T-helper 2 cell treated with Interferon-gamma antibody and Interleukin-4, amounts not matched to agents 5 μg/mL and 100 μg/mL, for 36 hours (primary cell): ENCODE results near the gene LNX2.
A peak's percentile ranks its signal among the peaks of the same experiment; 100 is the strongest.

Source experiments
- DNase-seq: peaks from one replicate; pipeline ENCODE4 v3.0.0; 2021; ENCODE audit warnings: low spot score
- H3K27ac Mint-ChIP-seq: one replicate; pipeline ENCODE4 v1.8.0; 2021; ENCODE audit warnings: mild to moderate bottlenecking, mixed read lengths
- H3K27me3 Mint-ChIP-seq: one replicate; pipeline ENCODE4 v1.8.0; 2021; ENCODE audit warnings: low read depth, mixed read lengths
- H3K36me3 Mint-ChIP-seq: one replicate; pipeline ENCODE4 v1.8.0; 2021; ENCODE audit warnings: low read depth, mixed read lengths
- H3K4me1 Mint-ChIP-seq: one replicate; pipeline ENCODE4 v1.8.0; 2021; ENCODE audit warnings: low read depth, mixed read lengths
- H3K4me3 Mint-ChIP-seq: one replicate; pipeline ENCODE4 v1.8.0; 2022; ENCODE audit warnings: mild to moderate bottlenecking, moderate library complexity, mixed read lengths
- H3K9me3 Mint-ChIP-seq: one replicate; pipeline ENCODE4 v1.8.0; 2021; ENCODE audit warnings: mixed read lengths

Gene LNX2

DNA sequence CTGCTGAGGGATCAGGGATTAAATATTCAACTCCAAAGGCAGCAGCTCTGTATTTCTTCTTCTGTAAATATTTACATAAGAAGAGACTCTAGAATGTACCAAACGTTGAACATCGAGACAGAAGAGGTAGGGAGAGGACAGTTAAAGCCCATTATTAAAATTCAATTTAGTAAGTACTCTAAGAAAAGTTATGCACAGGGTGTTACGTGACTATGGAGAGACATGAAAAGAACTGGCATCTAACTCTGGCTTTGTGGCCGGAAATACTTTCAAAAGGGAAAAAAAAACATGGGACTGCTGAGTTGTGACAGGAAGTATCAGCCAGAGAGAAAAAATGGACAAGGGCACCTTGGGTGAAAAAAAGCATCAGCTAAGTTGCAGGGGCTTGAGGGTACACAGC is 36.7 kb downstream of the LNX2 start:
- peak overlapping the region; percentile 31 for H3K4me3 Mint-ChIP-seq
- H3K36me3 Mint-ChIP-seq, result peaks cover 10% of the 10 kb centered on the region
- H3K27ac Mint-ChIP-seq, result peak overlapping the region; percentile 38
- DNase-seq, result no peak
- no peaks in the 10 kb centered on the region for H3K9me3 Mint-ChIP-seq
- peaks cover 22% of the 10 kb centered on the region for H3K4me1 Mint-ChIP-seq
- no peaks in the 10 kb centered on the region for H3K27me3 Mint-ChIP-seq

GRCh38 chr13:27578121-27579030 is 42.0 kb downstream of the LNX2 start:
- DNase-seq, result no peak
- Mint-ChIP-seq H3K4me1 (peaks cover 10% of the 10 kb centered on the region), H3K27me3 (no peaks in the 10 kb centered on the region), H3K9me3 (no peaks in the 10 kb centered on the region), H3K36me3 (peaks cover 31% of the 10 kb centered on the region), H3K4me3 (no peak overlapping the region), H3K27ac (no peak overlapping the region)

GRCh38 chr13:27574661-27575060 is 45.7 kb downstream of the LNX2 start:
- Mint-ChIP-seq H3K9me3 (no peaks in the 10 kb centered on the region), H3K4me3 (no peak overlapping the region), H3K27ac (no peak overlapping the region), H3K36me3 (peaks cover 26% of the 10 kb centered on the region), H3K4me1 (peaks cover 15% of the 10 kb centered on the region), H3K27me3 (no peaks in the 10 kb centered on the region)
- DNase-seq, result no peak

DNA sequence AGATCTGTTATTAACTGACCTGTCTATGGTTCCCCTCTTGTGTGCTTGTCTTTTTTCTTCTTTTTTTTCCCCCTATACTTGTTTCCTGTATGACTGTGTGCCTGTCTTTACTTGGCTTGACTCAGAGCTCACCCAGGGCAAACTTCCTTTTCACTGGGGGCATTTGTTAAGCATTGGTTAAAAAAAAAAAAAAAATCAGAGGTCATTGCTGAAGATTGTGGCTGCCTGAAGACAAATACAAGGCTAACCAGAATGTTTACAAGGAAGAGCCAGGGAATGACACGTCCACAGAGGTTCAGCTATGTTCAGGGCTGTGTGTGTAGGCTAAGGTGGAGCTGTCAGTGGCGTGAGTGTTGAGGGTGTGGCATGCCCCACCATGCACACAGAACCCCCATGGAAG is 47.1 kb downstream of the LNX2 start:
- no peaks in the 10 kb centered on the region for H3K9me3 Mint-ChIP-seq
- no peak for DNase-seq
- H3K4me3 Mint-ChIP-seq, result no peak overlapping the region
- H3K27ac Mint-ChIP-seq, result no peak overlapping the region
- H3K27me3 Mint-ChIP-seq, result no peaks in the 10 kb centered on the region
- H3K4me1 Mint-ChIP-seq, result peaks cover 17% of the 10 kb centered on the region
- peaks cover 26% of the 10 kb centered on the region for H3K36me3 Mint-ChIP-seq

- H3K9me3 Mint-ChIP-seq, result no peaks in the 10 kb centered on the region
Measured at GRCh38 chr13:27572234-27572901, 48.0 kb downstream of the LNX2 start.

GRCh38 chr13:27570906-27571305 is 49.4 kb downstream of the LNX2 start:
- no peak overlapping the region for H3K27ac Mint-ChIP-seq
- DNase-seq, result no peak
- H3K27me3 Mint-ChIP-seq, result no peaks in the 10 kb centered on the region
- no peaks in the 10 kb centered on the region for H3K9me3 Mint-ChIP-seq
- no peak overlapping the region for H3K4me3 Mint-ChIP-seq
- H3K36me3 Mint-ChIP-seq, result peaks cover 21% of the 10 kb centered on the region
- H3K4me1 Mint-ChIP-seq, result peaks cover 17% of the 10 kb centered on the region

More at GRCh38 chr13:27572234-27572901, 48.0 kb downstream of the LNX2 start:
- no peak overlapping the region for H3K27ac Mint-ChIP-seq
- DNase-seq, result no peak
- no peaks in the 10 kb centered on the region for H3K27me3 Mint-ChIP-seq
- no peak overlapping the region for H3K4me3 Mint-ChIP-seq
- H3K36me3 Mint-ChIP-seq, result peaks cover 23% of the 10 kb centered on the region
- H3K4me1 Mint-ChIP-seq, result peaks cover 17% of the 10 kb centered on the region

GRCh38 chr13:27569405-27569804 is 50.9 kb downstream of the LNX2 start:
- no peak for DNase-seq
- Mint-ChIP-seq H3K9me3 (no peaks in the 10 kb centered on the region), H3K36me3 (peaks cover 14% of the 10 kb centered on the region), H3K4me1 (peaks cover 14% of the 10 kb centered on the region), H3K27ac (no peak overlapping the region), H3K4me3 (no peak overlapping the region), H3K27me3 (no peaks in the 10 kb centered on the region)

GRCh38 chr13:27565818-27566217 is 54.5 kb downstream of the LNX2 start:
- H3K4me1 Mint-ChIP-seq, result peaks cover 6% of the 10 kb centered on the region
- H3K36me3 Mint-ChIP-seq, result peaks cover 5% of the 10 kb centered on the region
- no peak for DNase-seq
- no peaks in the 10 kb centered on the region for H3K27me3 Mint-ChIP-seq
- H3K27ac Mint-ChIP-seq, result no peak overlapping the region
- H3K9me3 Mint-ChIP-seq, result no peaks in the 10 kb centered on the region
- no peak overlapping the region for H3K4me3 Mint-ChIP-seq

DNA sequence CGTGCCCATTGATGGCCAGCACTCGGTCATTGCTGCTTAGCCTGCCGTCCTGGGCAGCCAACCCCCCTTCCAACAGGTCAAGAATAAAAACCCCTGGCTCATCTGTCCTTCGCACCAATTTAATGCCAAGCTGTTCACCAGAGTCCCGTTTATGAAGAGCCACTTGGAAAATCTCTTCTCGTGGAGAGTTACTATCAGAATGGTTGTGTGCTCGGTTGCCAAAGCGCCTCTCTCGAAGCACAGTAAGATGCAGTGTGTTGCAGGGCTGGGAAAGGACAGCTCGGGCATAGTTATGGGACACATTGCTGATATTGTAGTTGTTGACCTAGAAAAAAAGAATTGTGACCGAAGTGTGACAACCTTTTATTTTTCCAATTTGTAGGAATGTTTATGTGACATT is 57.9 kb downstream of the LNX2 start:
- Mint-ChIP-seq H3K9me3 (no peaks in the 10 kb centered on the region), H3K4me3 (no peak overlapping the region), H3K4me1 (peaks cover 7% of the 10 kb centered on the region), H3K27me3 (no peaks in the 10 kb centered on the region), H3K36me3 (peaks cover 5% of the 10 kb centered on the region), H3K27ac (no peak overlapping the region)
- no peak for DNase-seq

GRCh38 chr13:27559719-27560118 is 60.6 kb downstream of the LNX2 start:
- DNase-seq, result no peak
- Mint-ChIP-seq H3K4me3 (no peak overlapping the region), H3K27ac (no peak overlapping the region), H3K4me1 (peaks cover 7% of the 10 kb centered on the region), H3K27me3 (no peaks in the 10 kb centered on the region), H3K9me3 (no peaks in the 10 kb centered on the region), H3K36me3 (peaks cover 17% of the 10 kb centered on the region)

DNA sequence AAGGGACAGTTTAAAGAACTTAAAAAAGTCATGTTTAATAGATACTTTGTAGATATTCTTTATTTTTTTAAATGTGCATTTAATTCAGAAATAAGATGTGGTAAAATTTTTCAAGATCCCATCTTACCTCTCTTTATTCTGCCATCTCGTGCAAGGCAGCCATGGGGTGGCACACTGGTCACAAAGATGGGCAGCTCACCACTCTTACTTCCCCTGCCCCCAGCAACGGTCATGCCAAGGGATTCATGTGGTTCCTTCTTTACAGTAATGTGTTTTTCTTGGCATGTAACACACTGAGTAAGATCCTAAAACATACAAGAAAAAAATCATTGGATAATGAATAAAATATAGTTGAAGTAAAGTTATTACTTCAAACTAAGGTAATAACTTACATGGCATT is 64.2 kb downstream of the LNX2 start:
- Mint-ChIP-seq H3K27ac (no peak overlapping the region), H3K4me1 (peaks cover 3% of the 10 kb centered on the region), H3K9me3 (no peaks in the 10 kb centered on the region), H3K4me3 (no peak overlapping the region), H3K36me3 (peaks cover 16% of the 10 kb centered on the region), H3K27me3 (no peaks in the 10 kb centered on the region)
- DNase-seq, result no peak

- H3K27ac Mint-ChIP-seq, result no peak overlapping the region
- H3K4me1 Mint-ChIP-seq, result no peaks in the 10 kb centered on the region
- no peak overlapping the region for H3K4me3 Mint-ChIP-seq
- DNase-seq, result no peak
- peaks cover 31% of the 10 kb centered on the region for H3K36me3 Mint-ChIP-seq
- H3K27me3 Mint-ChIP-seq, result no peaks in the 10 kb centered on the region
- H3K9me3 Mint-ChIP-seq, result no peaks in the 10 kb centered on the region
Measured at GRCh38 chr13:27551562-27551961, 68.8 kb downstream of the LNX2 start.

DNA sequence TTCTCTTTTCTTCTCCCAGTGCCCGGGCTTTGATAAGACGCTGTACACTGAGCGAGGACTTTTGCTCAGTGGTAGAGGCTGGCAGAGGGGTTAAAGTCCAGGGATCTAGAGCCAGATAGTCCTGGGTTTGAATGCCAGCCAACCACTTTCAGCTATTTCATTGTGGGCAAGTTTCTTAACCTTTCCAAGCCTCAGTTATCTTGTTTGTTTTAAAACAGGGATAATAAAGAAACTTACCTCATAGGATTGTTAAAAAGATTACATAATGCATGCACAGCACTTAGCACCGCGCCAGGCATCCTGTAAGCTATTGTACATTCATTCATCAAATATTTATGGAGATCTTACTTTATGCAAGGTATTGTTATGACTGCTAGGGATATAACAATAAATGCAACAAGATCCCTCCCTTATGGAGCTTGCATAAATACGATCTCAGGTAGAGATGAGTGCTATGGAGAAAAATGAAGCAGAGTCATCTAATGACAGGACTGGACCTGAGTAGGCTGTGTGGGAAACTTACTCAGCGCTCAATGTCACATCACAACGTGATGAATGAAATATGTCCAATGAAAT is 70.8 kb downstream of the LNX2 start:
- no peaks in the 10 kb centered on the region for H3K9me3 Mint-ChIP-seq
- no peak overlapping the region for H3K4me3 Mint-ChIP-seq
- peaks cover 22% of the 10 kb centered on the region for H3K36me3 Mint-ChIP-seq
- H3K4me1 Mint-ChIP-seq, result no peaks in the 10 kb centered on the region
- H3K27me3 Mint-ChIP-seq, result no peaks in the 10 kb centered on the region
- H3K27ac Mint-ChIP-seq, result no peak overlapping the region
- no peak for DNase-seq

- Mint-ChIP-seq H3K27ac (no peak overlapping the region), H3K36me3 (peaks cover 4% of the 10 kb centered on the region), H3K27me3 (no peaks in the 10 kb centered on the region), H3K4me3 (no peak overlapping the region), H3K9me3 (no peaks in the 10 kb centered on the region), H3K4me1 (no peaks in the 10 kb centered on the region)
- DNase-seq, result no peak
Measured at GRCh38 chr13:27542220-27542619, 78.1 kb downstream of the LNX2 start.
